Activated T-helper 1 cell treated with anti-CD3 and anti-CD28 coated beads, Interleukin-12 subunit alpha, Interleukin-12 subunit beta, Interleukin-2, Interleukin-4 antibody, amounts not matched to agents 30 ng/mL and 10 ng/mL and 1 ng/mL, durations not matched to agents 14 hours and 24 hours and 36 hours (primary cell): ENCODE results near the gene DLGAP3. TPM values are rescaled to one million over a fixed set of nuclear protein-coding genes. Genes with fewer than 3 reads are reported as not detected.
A peak's percentile ranks its signal among the peaks of the same experiment; 100 is the strongest.
"Not testable (repeated sequence)": the region's sequence is repeated elsewhere in the genome, so short reads cannot be mapped to it uniquely, and the experiment has no call there.

Source experiments
- DNase-seq: peaks from one replicate; pipeline ENCODE4 v3.0.0; 2021; ENCODE audit warnings: low spot score
- H3K27ac Mint-ChIP-seq: one replicate; pipeline ENCODE4 v1.8.0; 2021; ENCODE audit warnings: mild to moderate bottlenecking, mixed read lengths
- H3K27me3 Mint-ChIP-seq: one replicate; pipeline ENCODE4 v1.8.0; 2022; ENCODE audit warnings: mild to moderate bottlenecking, moderate library complexity, mixed read lengths; ENCODE audit not compliant: insufficient read depth
- H3K36me3 Mint-ChIP-seq: one replicate; pipeline ENCODE4 v1.8.0; 2021; ENCODE audit warnings: low read depth, mixed read lengths
- H3K4me1 Mint-ChIP-seq: one replicate; pipeline ENCODE4 v1.8.0; 2021; ENCODE audit warnings: low read depth, mixed read lengths
- H3K4me3 Mint-ChIP-seq: one replicate; pipeline ENCODE4 v1.8.0; 2021; ENCODE audit warnings: mild to moderate bottlenecking, moderate library complexity, mixed read lengths
- H3K9me3 Mint-ChIP-seq: one replicate; pipeline ENCODE4 v1.8.0; 2021; ENCODE audit warnings: mixed read lengths
- intact Hi-C: fragments of 100-400 bp; cut with micrococcal nuclease; formaldehyde crosslinking; loops from one replicate; pipeline ENCODE4 v1.15.1; 2024
- total RNA-seq: library from RNA; stranded (reverse); gene quantifications from 2 replicates; pipeline ENCODE4 v1.2.3, GENCODE V29; 2022

DLGAP3 gene
- total RNA-seq, result 0.65 and 0.93 TPM in 2 replicates

- peaks cover 1% of the 10 kb centered on the region for H3K36me3 Mint-ChIP-seq
- intact Hi-C loops, result no loop called here
- H3K4me3 Mint-ChIP-seq, result peak within 1 kb of the TSS; percentile 78
- peaks cover 68% of the 10 kb centered on the region for H3K27me3 Mint-ChIP-seq
- DNase-seq, result no peak
- H3K27ac Mint-ChIP-seq, result peak within 1 kb of the TSS; percentile 24
- H3K4me1 Mint-ChIP-seq, result peaks cover 7% of the 10 kb centered on the region
- H3K9me3 Mint-ChIP-seq, result no peaks in the 10 kb centered on the region
Observed at GRCh38 chr1:34929497-34929852, at the start of gene DLGAP3. Gene DLGAP3, minus strand, starts transcription at chr1:34929650. Its CDS starts 24,267 bp downstream, at chr1:34905383.

GRCh38 chr1:34978921-34979320, 49.5 kb upstream of the DLGAP3 start:
- no peak overlapping the region for H3K4me3 Mint-ChIP-seq
- H3K27ac Mint-ChIP-seq, result no peak overlapping the region
- intact Hi-C loops, result no loop called here
- no peaks in the 10 kb centered on the region for H3K9me3 Mint-ChIP-seq
- peaks cover 9% of the 10 kb centered on the region for H3K36me3 Mint-ChIP-seq
- no peaks in the 10 kb centered on the region for H3K27me3 Mint-ChIP-seq
- DNase-seq, result no peak
- H3K4me1 Mint-ChIP-seq, result peaks cover 9% of the 10 kb centered on the region

GRCh38 chr1:34977858-34978257, 48.4 kb upstream of the DLGAP3 start:
- intact Hi-C loops, result no loop called here
- Mint-ChIP-seq H3K27ac (no peak overlapping the region), H3K9me3 (no peaks in the 10 kb centered on the region), H3K36me3 (peaks cover 6% of the 10 kb centered on the region), H3K27me3 (no peaks in the 10 kb centered on the region), H3K4me1 (peaks cover 2% of the 10 kb centered on the region), H3K4me3 (no peak overlapping the region)
- DNase-seq, result no peak

- Mint-ChIP-seq H3K4me1 (no peaks in the 10 kb centered on the region), H3K9me3 (no peaks in the 10 kb centered on the region), H3K27ac (no peak overlapping the region), H3K27me3 (no peaks in the 10 kb centered on the region), H3K36me3 (peaks cover 5% of the 10 kb centered on the region), H3K4me3 (no peak overlapping the region)
- DNase-seq, result no peak
- intact Hi-C loops, result no loop called here
Observed at GRCh38 chr1:34977210-34977471, 47.7 kb upstream of the DLGAP3 start.

GRCh38 chr1:34976384-34977209, 47.1 kb upstream of the DLGAP3 start:
- H3K9me3 Mint-ChIP-seq, result no peaks in the 10 kb centered on the region
- intact Hi-C loops, result no loop called here
- no peak overlapping the region for H3K4me3 Mint-ChIP-seq
- no peaks in the 10 kb centered on the region for H3K4me1 Mint-ChIP-seq
- H3K36me3 Mint-ChIP-seq, result peaks cover 5% of the 10 kb centered on the region
- H3K27ac Mint-ChIP-seq, result no peak overlapping the region
- no peak for DNase-seq
- no peaks in the 10 kb centered on the region for H3K27me3 Mint-ChIP-seq

GRCh38 chr1:34975771-34976170, 46.3 kb upstream of the DLGAP3 start:
- Mint-ChIP-seq H3K27me3 (no peaks in the 10 kb centered on the region), H3K4me3 (no peak overlapping the region), H3K9me3 (no peaks in the 10 kb centered on the region), H3K4me1 (no peaks in the 10 kb centered on the region), H3K27ac (no peak overlapping the region), H3K36me3 (peaks cover 5% of the 10 kb centered on the region)
- no peak for DNase-seq
- intact Hi-C loops, result no loop called here

- H3K27me3 Mint-ChIP-seq, result no peaks in the 10 kb centered on the region
- intact Hi-C loops, result no loop called here
- no peak for DNase-seq
- H3K4me1 Mint-ChIP-seq, result no peaks in the 10 kb centered on the region
- H3K4me3 Mint-ChIP-seq, result no peak overlapping the region
- H3K36me3 Mint-ChIP-seq, result peaks cover 5% of the 10 kb centered on the region
- no peaks in the 10 kb centered on the region for H3K9me3 Mint-ChIP-seq
- H3K27ac Mint-ChIP-seq, result no peak overlapping the region
Observed at GRCh38 chr1:34975338-34975737, 45.9 kb upstream of the DLGAP3 start.

GRCh38 chr1:34974626-34975025, 45.2 kb upstream of the DLGAP3 start:
- no peaks in the 10 kb centered on the region for H3K9me3 Mint-ChIP-seq
- H3K27ac Mint-ChIP-seq, result no peak overlapping the region
- no peak overlapping the region for H3K4me3 Mint-ChIP-seq
- intact Hi-C loops, result no loop called here
- peaks cover 5% of the 10 kb centered on the region for H3K36me3 Mint-ChIP-seq
- DNase-seq, result no peak
- H3K27me3 Mint-ChIP-seq, result no peaks in the 10 kb centered on the region
- H3K4me1 Mint-ChIP-seq, result no peaks in the 10 kb centered on the region

GRCh38 chr1:34973326-34973725, 43.9 kb upstream of the DLGAP3 start:
- H3K4me3 Mint-ChIP-seq, result no peak overlapping the region

GRCh38 chr1:34970829-34971228, 41.4 kb upstream of the DLGAP3 start:
- H3K9me3 Mint-ChIP-seq, result no peaks in the 10 kb centered on the region
- H3K36me3 Mint-ChIP-seq, result peaks cover 2% of the 10 kb centered on the region
- H3K4me1 Mint-ChIP-seq, result no peaks in the 10 kb centered on the region
- intact Hi-C loops, result no loop called here
- peaks cover 4% of the 10 kb centered on the region for H3K27me3 Mint-ChIP-seq
- H3K4me3 Mint-ChIP-seq, result no peak overlapping the region
- no peak for DNase-seq
- no peak overlapping the region for H3K27ac Mint-ChIP-seq

More at GRCh38 chr1:34973326-34973725, 43.9 kb upstream of the DLGAP3 start:
- DNase-seq, result no peak
- H3K4me1 Mint-ChIP-seq, result no peaks in the 10 kb centered on the region
- no peak overlapping the region for H3K27ac Mint-ChIP-seq
- no peaks in the 10 kb centered on the region for H3K9me3 Mint-ChIP-seq
- intact Hi-C loops, result no loop called here
- peaks cover 5% of the 10 kb centered on the region for H3K36me3 Mint-ChIP-seq
- H3K27me3 Mint-ChIP-seq, result no peaks in the 10 kb centered on the region

GRCh38 chr1:34970220-34970735, 40.8 kb upstream of the DLGAP3 start:
- peaks cover 4% of the 10 kb centered on the region for H3K27me3 Mint-ChIP-seq
- DNase-seq, result no peak
- H3K9me3 Mint-ChIP-seq, result no peaks in the 10 kb centered on the region
- intact Hi-C loops, result no loop called here
- no peak overlapping the region for H3K4me3 Mint-ChIP-seq
- no peaks in the 10 kb centered on the region for H3K36me3 Mint-ChIP-seq
- H3K27ac Mint-ChIP-seq, result no peak overlapping the region
- H3K4me1 Mint-ChIP-seq, result no peaks in the 10 kb centered on the region

- H3K4me1 Mint-ChIP-seq, H3K27ac Mint-ChIP-seq, intact Hi-C loops, H3K36me3 Mint-ChIP-seq, H3K27me3 Mint-ChIP-seq, H3K9me3 Mint-ChIP-seq, DNase-seq, H3K4me3 Mint-ChIP-seq: not testable (repeated sequence)
Observed at GRCh38 chr1:34968297-34968696, 38.8 kb upstream of the DLGAP3 start.

- H3K9me3 Mint-ChIP-seq, intact Hi-C loops, H3K27ac Mint-ChIP-seq, DNase-seq, H3K4me1 Mint-ChIP-seq, H3K36me3 Mint-ChIP-seq, H3K4me3 Mint-ChIP-seq: not testable (repeated sequence)
- peaks cover 11% of the 10 kb centered on the region for H3K27me3 Mint-ChIP-seq
Observed at GRCh38 chr1:34967672-34968071, 38.2 kb upstream of the DLGAP3 start.

GRCh38 chr1:34965597-34965996, 36.1 kb upstream of the DLGAP3 start:
- DNase-seq, result no peak
- Mint-ChIP-seq H3K27ac (no peak overlapping the region), H3K9me3 (no peaks in the 10 kb centered on the region), H3K4me1 (no peaks in the 10 kb centered on the region), H3K4me3 (no peak overlapping the region), H3K27me3 (peaks cover 19% of the 10 kb centered on the region), H3K36me3 (no peaks in the 10 kb centered on the region)
- intact Hi-C loops, result no loop called here
